NB4 (cell line): ENCODE data around the gene CUL2.

Source experiments
- MYC ChIP-seq: IDR thresholded peaks from 2 replicates; pipeline ENCODE4 v1.6.1; 2011; ENCODE audit warnings: low read depth, low read length
- TF ChIP-seq, protein P1 (sequence below): IDR thresholded peaks from 2 replicates; pipeline ENCODE4 v1.6.1; 2011; ENCODE audit warnings: low read depth, low read length
- TF ChIP-seq, protein P2 (sequence below): IDR thresholded peaks from one replicate; pipeline ENCODE4 v1.5.1; 2012; ENCODE audit warnings: low read depth, low read length

DNA sequence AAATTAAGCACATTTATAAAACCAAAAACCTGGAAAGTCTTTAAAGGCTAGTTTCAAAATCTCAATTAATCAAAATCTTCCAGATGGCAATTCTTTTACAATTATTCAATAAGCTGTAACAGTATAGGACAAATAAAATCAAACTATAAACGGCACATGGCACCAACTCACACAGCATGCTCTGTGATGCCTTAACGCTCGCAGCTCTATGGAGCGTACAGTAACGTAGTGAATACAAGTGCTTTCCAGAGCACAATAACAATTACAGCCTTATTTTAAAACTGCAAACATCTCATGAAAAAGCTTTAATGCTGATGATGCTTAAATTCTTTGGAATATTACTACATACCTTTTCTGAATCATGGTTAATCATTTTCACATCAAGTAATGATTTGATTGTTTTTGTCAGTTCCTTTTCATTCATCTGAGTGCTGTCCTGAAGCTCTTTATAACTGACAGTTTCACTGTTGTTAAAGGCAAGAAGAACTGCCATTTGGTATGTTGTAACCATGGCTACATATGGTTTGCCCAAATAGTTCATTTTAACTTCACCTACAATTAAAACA, 74.2 kb downstream of the CUL2 start:
- TF ChIP-seq, protein P1, sequence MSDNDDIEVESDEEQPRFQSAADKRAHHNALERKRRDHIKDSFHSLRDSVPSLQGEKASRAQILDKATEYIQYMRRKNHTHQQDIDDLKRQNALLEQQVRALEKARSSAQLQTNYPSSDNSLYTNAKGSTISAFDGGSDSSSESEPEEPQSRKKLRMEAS, result no peak
- TF ChIP-seq, protein P2, sequence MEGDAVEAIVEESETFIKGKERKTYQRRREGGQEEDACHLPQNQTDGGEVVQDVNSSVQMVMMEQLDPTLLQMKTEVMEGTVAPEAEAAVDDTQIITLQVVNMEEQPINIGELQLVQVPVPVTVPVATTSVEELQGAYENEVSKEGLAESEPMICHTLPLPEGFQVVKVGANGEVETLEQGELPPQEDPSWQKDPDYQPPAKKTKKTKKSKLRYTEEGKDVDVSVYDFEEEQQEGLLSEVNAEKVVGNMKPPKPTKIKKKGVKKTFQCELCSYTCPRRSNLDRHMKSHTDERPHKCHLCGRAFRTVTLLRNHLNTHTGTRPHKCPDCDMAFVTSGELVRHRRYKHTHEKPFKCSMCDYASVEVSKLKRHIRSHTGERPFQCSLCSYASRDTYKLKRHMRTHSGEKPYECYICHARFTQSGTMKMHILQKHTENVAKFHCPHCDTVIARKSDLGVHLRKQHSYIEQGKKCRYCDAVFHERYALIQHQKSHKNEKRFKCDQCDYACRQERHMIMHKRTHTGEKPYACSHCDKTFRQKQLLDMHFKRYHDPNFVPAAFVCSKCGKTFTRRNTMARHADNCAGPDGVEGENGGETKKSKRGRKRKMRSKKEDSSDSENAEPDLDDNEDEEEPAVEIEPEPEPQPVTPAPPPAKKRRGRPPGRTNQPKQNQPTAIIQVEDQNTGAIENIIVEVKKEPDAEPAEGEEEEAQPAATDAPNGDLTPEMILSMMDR, result no peak
- no peak for TF ChIP-seq MYC
